Hepatocyte (in vitro differentiated cells): ENCODE measurements around the gene CDH22.

Experiments used
- CTCF ChIP-seq: fragments of 200-600 bp; sonication (generic); IDR thresholded peaks from 2 replicates; pipeline ENCODE4 v1.5.1; 2016; ENCODE audit warnings: antibody characterized with exemption, mild to moderate bottlenecking; ENCODE audit not compliant: poor library complexity
- EZH2phosphoT487 ChIP-seq: fragments of 200-600 bp; sonication (generic); IDR thresholded peaks from one replicate; pipeline ENCODE4 v1.6.1; 2018; ENCODE audit warnings: antibody characterized with exemption, mild to moderate bottlenecking, low read depth, moderate library complexity; ENCODE audit not compliant: unreplicated experiment, severe bottlenecking

- no peak for TF ChIP-seq CTCF
- TF ChIP-seq EZH2phosphoT487 = no peak
Observed at GRCh38 chr20:46317685-46318177, 9.4 kb upstream of the CDH22 start.
